IPS-20b (cell line): ENCODE results near the gene SDK1.

Experiments used
- H3K27ac ChIP-seq: one replicate; pipeline ENCODE4 v1.5.1; 2013; ENCODE audit warnings: low read length
- H3K27me3 ChIP-seq: 2 replicates; pipeline ENCODE4 v1.6.1; 2013; ENCODE audit warnings: mild to moderate bottlenecking, low read length, inconsistent platforms; ENCODE audit not compliant: insufficient read depth
- H3K36me3 ChIP-seq: 2 replicates; pipeline ENCODE4 v1.6.1; 2013; ENCODE audit warnings: low read depth, mild to moderate bottlenecking, inconsistent platforms, low read length, moderate library complexity; ENCODE audit not compliant: insufficient read depth
- H3K4me1 ChIP-seq: 2 replicates; pipeline ENCODE4 v1.6.1; 2013; ENCODE audit warnings: mild to moderate bottlenecking, control low read depth, inconsistent platforms, low read length, moderate library complexity; ENCODE audit not compliant: insufficient read depth
- H3K4me3 ChIP-seq: 2 replicates; pipeline ENCODE4 v1.5.1; 2013; ENCODE audit warnings: mild to moderate bottlenecking, low read length, inconsistent platforms
- H3K9ac ChIP-seq: 2 replicates; pipeline ENCODE4 v1.6.1; 2013; ENCODE audit warnings: low read depth, mild to moderate bottlenecking, inconsistent platforms, low read length, moderate library complexity
- H3K9me3 ChIP-seq: 2 replicates; pipeline ENCODE4 v1.6.1; 2013; ENCODE audit warnings: mild to moderate bottlenecking, low read depth, low read length, inconsistent platforms; ENCODE audit not compliant: insufficient read depth

The SDK1 gene

DNA sequence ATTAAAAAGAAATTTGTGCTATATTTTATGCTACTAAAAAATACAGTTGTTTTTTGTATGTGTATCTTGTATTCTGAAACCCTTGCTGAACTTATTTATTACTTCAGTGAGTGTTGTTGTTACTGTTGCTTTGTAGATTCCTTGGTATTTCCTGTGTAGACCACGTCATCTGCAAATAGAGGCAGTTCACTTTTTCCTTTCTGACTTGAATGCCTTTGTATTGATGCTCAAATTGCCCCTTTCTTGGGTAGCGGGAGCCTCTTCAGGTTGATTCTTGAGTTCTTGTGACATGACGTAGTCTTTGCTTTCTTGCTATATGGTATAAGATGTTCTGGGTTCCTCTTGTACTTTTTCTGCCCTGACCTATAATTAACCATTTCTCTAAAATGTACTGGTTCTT lies 504.1 kb downstream of the SDK1 start:
- Histone ChIP-seq H3K36me3 (no peaks in the 10 kb centered on the region), H3K9ac (no peak overlapping the region), H3K4me3 (no peak overlapping the region), H3K4me1 (peaks cover 7% of the 10 kb centered on the region; the same call in 1 of the 2 replicates), H3K27ac (no peak overlapping the region), H3K9me3 (no peaks in the 10 kb centered on the region), H3K27me3 (no peaks in the 10 kb centered on the region)

DNA sequence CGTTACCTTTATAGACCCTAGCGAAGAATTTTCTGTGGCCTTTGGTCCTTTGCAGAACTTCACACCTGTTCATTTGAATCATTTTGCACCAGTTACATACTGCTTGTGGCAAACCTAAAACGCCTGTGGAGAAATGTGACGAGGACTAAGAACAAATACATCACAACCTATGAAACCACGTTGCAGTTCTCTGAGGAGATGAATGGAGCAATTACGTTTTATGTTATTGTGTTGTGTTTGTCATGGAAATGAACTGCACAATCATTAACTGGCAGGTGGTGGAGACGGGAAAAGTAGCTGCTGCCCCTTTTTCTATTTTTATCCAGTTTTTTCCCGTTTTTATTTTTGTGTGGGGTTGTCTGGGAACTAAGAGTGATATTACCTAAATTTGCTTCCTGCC lies 505.5 kb downstream of the SDK1 start:
- Histone ChIP-seq H3K4me1 (peaks cover 12% of the 10 kb centered on the region; the same call in 1 of the 2 replicates), H3K36me3 (no peaks in the 10 kb centered on the region), H3K4me3 (no peak overlapping the region), H3K9ac (no peak overlapping the region), H3K27ac (no peak overlapping the region), H3K9me3 (no peaks in the 10 kb centered on the region), H3K27me3 (no peaks in the 10 kb centered on the region)

DNA sequence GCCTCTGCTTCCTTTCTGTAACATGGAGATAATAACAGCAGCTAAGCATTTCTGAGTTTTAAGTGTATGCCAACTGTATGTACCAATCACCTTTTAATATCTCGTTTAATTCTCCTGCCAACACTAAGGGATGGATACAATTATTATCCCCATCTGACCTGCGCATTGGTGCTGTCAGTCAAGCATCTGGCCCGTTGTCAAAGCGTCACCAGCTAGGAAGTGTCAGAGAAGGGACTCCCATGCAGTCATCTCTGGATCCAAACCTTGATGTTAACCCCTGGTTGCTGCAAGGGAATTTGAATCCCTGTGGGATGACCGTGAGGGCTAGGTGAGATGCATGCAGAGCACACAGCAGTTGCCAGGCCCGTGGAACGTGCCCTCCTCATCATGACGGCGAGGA lies 506.8 kb downstream of the SDK1 start:
- H3K27me3 ChIP-seq: no peaks in the 10 kb centered on the region
- no peak overlapping the region for H3K27ac ChIP-seq
- H3K36me3 ChIP-seq: no peaks in the 10 kb centered on the region
- H3K4me1 ChIP-seq: peaks cover 12% of the 10 kb centered on the region; the same call in 1 of the 2 replicates
- no peaks in the 10 kb centered on the region for H3K9me3 ChIP-seq
- no peak overlapping the region for H3K9ac ChIP-seq
- H3K4me3 ChIP-seq: no peak overlapping the region

DNA sequence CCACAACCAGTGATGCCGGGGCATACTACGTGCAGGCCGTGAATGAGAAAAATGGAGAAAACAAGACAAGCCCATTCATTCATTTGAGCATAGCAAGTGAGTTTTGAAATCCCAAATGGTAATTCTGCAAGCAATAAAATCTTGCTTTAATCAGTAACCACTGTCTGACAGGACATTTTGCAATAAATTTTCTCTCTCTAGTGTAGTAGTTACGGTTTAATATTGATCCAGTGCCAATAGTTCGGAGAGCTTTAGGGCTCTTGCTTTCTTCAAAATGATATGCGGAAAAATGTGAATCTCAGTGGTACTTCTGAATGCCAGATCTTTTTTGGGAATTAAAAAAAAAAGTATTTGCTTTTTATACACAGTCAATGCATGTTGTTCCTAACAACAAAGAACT lies 520.4 kb downstream of the SDK1 start:
- Histone ChIP-seq H3K27me3 (no peaks in the 10 kb centered on the region), H3K9me3 (no peaks in the 10 kb centered on the region), H3K36me3 (no peaks in the 10 kb centered on the region), H3K4me3 (no peak overlapping the region), H3K27ac (no peak overlapping the region), H3K4me1 (peaks cover 10% of the 10 kb centered on the region; the same call in 1 of the 2 replicates), H3K9ac (no peak overlapping the region)

DNA sequence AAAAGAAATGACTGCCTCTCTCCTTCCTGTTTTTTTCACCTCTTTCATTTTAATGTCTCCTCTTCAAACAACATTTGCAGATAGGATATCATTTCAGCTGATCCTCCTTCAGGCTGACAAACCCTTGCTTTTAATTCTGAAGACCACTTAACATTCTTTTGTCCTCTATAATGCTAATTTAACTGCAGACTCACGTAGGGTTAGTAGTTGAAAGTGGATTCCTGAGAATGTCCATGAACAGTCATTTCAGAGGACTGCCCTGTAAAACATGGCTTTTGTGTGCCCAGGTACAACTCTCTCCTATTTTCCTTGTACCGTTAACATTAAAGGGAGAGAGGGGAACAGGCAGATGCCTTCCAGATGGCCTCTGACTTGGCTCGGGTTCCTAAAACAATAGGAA lies 524.4 kb downstream of the SDK1 start:
- H3K9ac ChIP-seq: no peak overlapping the region

DNA sequence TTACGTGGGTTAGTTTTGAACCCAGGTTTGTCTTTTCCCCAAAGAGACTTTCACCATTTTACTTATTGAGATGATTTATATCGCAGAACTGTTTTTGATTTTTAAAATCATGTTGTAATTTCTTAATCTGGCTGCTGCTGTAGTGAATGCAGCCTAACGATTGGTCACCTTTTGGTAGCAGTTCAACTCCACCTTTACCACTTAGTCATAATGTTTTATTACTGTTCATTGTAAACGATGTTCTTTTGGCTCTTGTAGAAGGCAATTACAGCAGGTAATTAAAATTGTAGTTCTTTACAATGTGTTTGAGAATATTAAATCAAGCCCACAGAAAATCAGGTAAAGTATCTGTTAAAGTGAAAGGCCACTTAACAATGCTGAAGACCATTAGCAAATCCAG lies 531.1 kb downstream of the SDK1 start:
- Histone ChIP-seq H3K4me3 (no peak overlapping the region), H3K9me3 (no peaks in the 10 kb centered on the region), H3K4me1 (no peaks in the 10 kb centered on the region)

More for the DNA sequence above, 524.4 kb downstream of the SDK1 start:
- Histone ChIP-seq H3K4me1 (peaks cover 10% of the 10 kb centered on the region; the same call in 1 of the 2 replicates), H3K27me3 (no peaks in the 10 kb centered on the region), H3K27ac (no peak overlapping the region), H3K9me3 (no peaks in the 10 kb centered on the region), H3K36me3 (no peaks in the 10 kb centered on the region), H3K4me3 (no peak overlapping the region)

DNA sequence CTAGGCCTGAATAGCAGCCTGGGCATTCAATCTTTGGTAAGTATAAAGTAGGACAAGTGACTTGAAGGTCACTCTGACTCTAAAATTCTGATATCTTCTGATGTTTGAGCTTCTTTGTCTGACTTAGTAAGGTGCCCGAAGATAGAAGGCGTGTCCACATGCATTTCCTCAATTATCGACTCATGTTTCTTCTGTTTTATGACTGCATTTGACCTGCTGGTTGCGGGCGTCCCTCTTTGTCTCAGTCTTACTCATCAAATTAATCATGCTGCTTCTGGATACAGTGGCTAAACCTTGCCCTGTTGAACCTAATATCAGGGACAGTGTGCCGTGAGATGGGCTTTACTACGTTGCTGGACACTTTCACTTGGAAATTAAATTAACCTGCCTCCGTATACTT lies 534.1 kb downstream of the SDK1 start:
- Histone ChIP-seq H3K27me3 (no peaks in the 10 kb centered on the region), H3K36me3 (no peaks in the 10 kb centered on the region), H3K9me3 (no peaks in the 10 kb centered on the region), H3K4me3 (no peak overlapping the region), H3K9ac (no peak overlapping the region), H3K27ac (no peak overlapping the region), H3K4me1 (no peaks in the 10 kb centered on the region)

More for the DNA sequence above, 531.1 kb downstream of the SDK1 start:
- H3K27ac ChIP-seq: no peak overlapping the region
- H3K9ac ChIP-seq: no peak overlapping the region
- no peaks in the 10 kb centered on the region for H3K27me3 ChIP-seq
- H3K36me3 ChIP-seq: no peaks in the 10 kb centered on the region

DNA sequence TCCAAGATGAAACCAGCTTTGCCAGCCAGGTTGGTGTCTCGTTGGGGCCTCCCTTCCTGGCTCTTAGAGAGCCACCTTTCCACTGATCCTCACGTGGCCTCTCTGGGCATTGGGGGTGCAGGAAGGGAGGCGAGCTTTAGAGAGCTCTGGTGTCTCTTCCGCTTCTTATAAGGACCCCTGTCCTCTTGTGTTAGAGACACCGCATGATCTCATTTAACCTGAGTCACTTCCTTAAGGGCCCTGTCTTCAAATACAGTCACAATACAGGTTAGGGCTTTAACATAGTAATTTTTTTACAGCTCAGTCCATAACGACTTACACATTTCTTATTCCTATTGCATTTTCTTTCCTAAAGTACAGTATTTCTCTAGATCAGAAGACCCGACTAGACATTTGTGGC lies 535.8 kb downstream of the SDK1 start:
- Histone ChIP-seq H3K27ac (no peak overlapping the region), H3K9ac (no peak overlapping the region), H3K9me3 (no peaks in the 10 kb centered on the region), H3K27me3 (no peaks in the 10 kb centered on the region), H3K4me3 (no peak overlapping the region), H3K36me3 (no peaks in the 10 kb centered on the region), H3K4me1 (no peaks in the 10 kb centered on the region)

DNA sequence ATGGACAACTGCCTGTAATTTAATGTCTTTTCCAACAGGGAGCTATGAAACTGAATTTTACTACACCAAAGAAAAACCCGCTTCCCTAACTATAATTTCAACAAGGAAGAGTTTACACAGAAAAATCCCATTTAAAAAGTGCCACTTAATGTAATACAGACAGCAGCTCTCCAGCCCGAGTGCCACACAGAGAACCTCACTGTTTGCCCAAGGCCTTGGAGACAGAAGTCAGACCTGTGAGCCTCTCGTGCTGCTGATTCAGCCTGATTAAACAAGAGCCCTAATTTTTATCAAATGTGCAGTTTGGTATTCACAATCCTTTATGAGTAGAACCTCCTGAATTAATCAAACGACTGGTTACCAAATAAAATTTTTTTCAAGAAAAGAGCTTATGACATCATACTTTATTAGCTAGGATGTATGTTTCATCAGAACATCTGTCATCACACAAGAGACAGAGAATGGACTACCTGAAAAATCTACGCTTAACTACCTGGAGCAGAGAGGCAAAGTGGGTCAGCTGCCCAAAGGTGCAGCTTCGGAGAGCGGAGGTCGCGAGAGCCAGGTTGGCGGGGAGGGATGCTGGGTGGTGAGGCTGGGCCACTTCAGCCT lies 543.6 kb downstream of the SDK1 start:
- no peaks in the 10 kb centered on the region for H3K27me3 ChIP-seq
- H3K36me3 ChIP-seq: no peaks in the 10 kb centered on the region

DNA sequence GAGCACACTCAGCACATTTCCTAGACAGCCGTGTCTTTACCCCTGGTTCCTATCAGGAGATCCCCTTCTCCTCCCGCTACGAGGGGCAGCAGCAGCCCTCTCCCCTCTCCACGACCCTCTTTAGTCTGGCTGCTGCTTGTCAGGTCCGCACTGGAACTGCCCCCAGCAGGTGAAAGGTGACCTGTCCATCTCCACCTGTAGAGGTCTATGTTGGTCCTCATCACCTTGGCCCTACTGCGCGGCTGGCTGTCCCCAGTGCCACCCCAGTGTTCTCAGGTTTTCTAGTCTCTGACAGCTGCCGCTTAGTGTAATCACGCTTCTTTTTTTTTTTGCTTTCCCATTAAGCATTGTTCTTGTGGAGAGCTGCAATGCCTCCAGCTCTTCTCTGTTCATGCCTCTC lies 545.7 kb downstream of the SDK1 start:
- Histone ChIP-seq H3K4me1 (no peaks in the 10 kb centered on the region), H3K27me3 (no peaks in the 10 kb centered on the region), H3K36me3 (no peaks in the 10 kb centered on the region), H3K9ac (no peak overlapping the region), H3K27ac (no peak overlapping the region), H3K4me3 (no peak overlapping the region), H3K9me3 (no peaks in the 10 kb centered on the region)

More for the DNA sequence above, 543.6 kb downstream of the SDK1 start:
- Histone ChIP-seq H3K9ac (no peak overlapping the region), H3K4me1 (no peaks in the 10 kb centered on the region), H3K27ac (no peak overlapping the region), H3K4me3 (no peak overlapping the region), H3K9me3 (no peaks in the 10 kb centered on the region)

DNA sequence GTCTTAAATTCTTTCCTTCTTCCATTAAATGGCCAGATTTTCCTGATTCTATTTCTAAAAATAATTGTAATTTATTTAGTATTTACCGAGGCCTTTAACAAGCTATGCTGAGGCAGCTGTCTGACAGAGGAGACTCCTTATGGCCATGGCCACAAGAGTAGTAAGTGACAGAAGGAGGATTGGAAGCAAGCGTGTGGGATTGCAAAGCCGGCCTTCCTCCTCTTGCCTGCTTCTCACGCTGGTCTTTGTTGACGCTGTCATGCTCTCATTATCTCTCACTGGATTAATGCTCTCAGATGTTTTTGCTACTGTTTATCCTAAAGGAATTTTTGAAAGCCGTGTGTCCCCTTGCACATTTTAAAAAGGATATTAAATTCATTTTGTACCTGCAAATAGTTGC lies 546.3 kb downstream of the SDK1 start:
- H3K9ac ChIP-seq: no peak overlapping the region
- no peak overlapping the region for H3K4me3 ChIP-seq
- no peaks in the 10 kb centered on the region for H3K9me3 ChIP-seq
- H3K36me3 ChIP-seq: no peaks in the 10 kb centered on the region
- H3K4me1 ChIP-seq: no peaks in the 10 kb centered on the region
- no peaks in the 10 kb centered on the region for H3K27me3 ChIP-seq
- no peak overlapping the region for H3K27ac ChIP-seq

DNA sequence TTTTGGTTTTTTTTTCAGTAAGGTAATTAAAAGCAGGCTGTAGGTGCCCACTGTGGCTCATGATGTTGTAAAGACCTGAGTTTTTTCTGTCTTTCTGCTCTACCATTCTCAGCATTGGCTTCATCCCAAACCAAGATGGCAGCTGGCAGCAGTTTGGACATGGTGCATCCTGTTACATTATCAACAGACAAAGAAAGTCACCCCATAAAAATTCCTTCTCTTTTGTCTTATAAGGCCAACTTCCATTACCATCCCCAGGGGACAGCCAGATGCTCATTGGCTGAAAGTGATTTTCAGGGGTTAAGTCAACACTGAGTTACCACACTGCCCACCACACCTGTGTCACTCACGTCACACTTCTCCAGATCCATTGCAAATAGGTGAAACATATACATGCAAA lies 558.4 kb downstream of the SDK1 start:
- Histone ChIP-seq H3K4me3 (no peak overlapping the region), H3K27me3 (no peaks in the 10 kb centered on the region), H3K9ac (no peak overlapping the region), H3K27ac (no peak overlapping the region), H3K9me3 (no peaks in the 10 kb centered on the region), H3K4me1 (peaks cover 16% of the 10 kb centered on the region), H3K36me3 (no peaks in the 10 kb centered on the region)
